ENCODE measurements around the gene RIC3. TPM values are rescaled to one million over a fixed set of nuclear protein-coding genes. Genes with fewer than 3 reads are reported as not detected.

Gene RIC3
- total RNA-seq, 1 experiment from 2014 or later: 23.7 TPM

DNA sequence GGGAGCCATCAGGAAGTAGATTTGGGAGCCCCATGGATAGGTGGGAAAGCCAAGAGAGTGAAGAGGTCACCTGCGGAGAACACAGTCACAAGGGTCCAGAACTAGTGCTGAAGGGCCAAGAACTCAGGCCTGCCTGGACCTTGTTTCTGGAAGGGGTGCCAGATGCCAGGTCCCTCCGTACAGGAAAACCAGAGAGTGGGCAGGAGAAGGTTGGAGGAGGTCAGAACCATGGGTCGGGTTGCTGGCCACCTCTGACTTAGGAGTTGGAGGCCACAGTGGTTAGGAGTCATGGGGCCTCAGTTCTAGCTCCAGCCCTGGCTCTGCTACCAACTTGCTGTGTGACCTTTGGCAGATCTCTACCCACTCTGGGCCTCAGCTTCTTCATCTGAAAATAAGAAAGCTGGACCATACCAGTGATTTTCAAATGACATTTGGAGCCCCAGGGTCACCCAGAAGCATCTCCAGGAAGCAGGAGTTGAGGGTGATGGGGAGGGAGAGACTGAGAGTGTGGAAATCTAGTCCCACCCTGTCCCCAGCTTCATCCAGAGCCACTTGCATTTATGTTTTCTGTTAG, 108.6 kb downstream of the RIC3 start:
- Histone ChIP-seq H3K23ac (ENCODE audit: insufficient read length, low read depth, low read length) (no peak overlapping the region), H2BK20ac (ENCODE audit: low read depth, low read length, poor library complexity, severe bottlenecking) (no peak overlapping the region), H2BK15ac (ENCODE audit: low read depth, low read length) (no peak overlapping the region), H3K9me3 (ENCODE audit: control insufficient read depth, low read depth, low read length) (no peaks in the 10 kb centered on the region), H3K4me1 (ENCODE audit: insufficient read depth, low read length) (peaks cover 3% of the 10 kb centered on the region; the same call in 1 of the 2 replicates), H2BK12ac (ENCODE audit: insufficient read length, low read depth, low read length) (no peak overlapping the region), H2BK5ac (ENCODE audit: insufficient read length, low read length) (no peak overlapping the region), H4K20me1 (ENCODE audit: control insufficient read depth, insufficient read depth, insufficient read length) (peaks cover 3% of the 10 kb centered on the region), H3K79me2 (ENCODE audit: insufficient read depth, low read length) (no peaks in the 10 kb centered on the region), H3K23me2 (ENCODE audit: insufficient read length, low read depth, low read length, poor library complexity, severe bottlenecking) (no peaks in the 10 kb centered on the region), H3T11ph (ENCODE audit: low read length) (no peak overlapping the region), H3K14ac (ENCODE audit: insufficient read depth, low read length) (no peak overlapping the region), H4K91ac (ENCODE audit: insufficient read length, low read depth, low read length) (no peak overlapping the region), H3K18ac (ENCODE audit: insufficient read length, low read depth, low read length) (no peak overlapping the region), H3K27me3 (ENCODE audit: insufficient read depth, low read length) (no peaks in the 10 kb centered on the region), H3K4me2 (ENCODE audit: insufficient read depth, insufficient read length, low read length) (no peak overlapping the region), H4K8ac (replicated peaks; ENCODE audit: insufficient read length, low read depth, low read length) (no peak overlapping the region), H3K27ac (ENCODE audit: insufficient read length, low read depth, low read length) (no peak overlapping the region), H3K9ac (ENCODE audit: extremely low read depth, insufficient read length, low read length) (no peak overlapping the region), H2AFZ (ENCODE audit: low read length) (no peak overlapping the region), H3K4ac (ENCODE audit: low read depth, low read length) (no peak overlapping the region), H3K79me1 (ENCODE audit: insufficient read depth, low read depth, low read length, poor library complexity, severe bottlenecking) (no peaks in the 10 kb centered on the region), H2BK120ac (ENCODE audit: low read depth, low read length, poor library complexity, severe bottlenecking) (no peak overlapping the region), H4K5ac (ENCODE audit: insufficient read length, low read depth, low read length) (no peak overlapping the region), H2AK5ac (ENCODE audit: insufficient read length, low read length) (no peak overlapping the region), H3K56ac (ENCODE audit: insufficient read length, low read depth, low read length) (no peak overlapping the region)
- Mint-ChIP-seq H3K4me1 (peaks cover 7 to 20% of the 10 kb centered on the region in 2 experiments), H3K9me3 (no peaks in the 10 kb centered on the region), H3K36me3 (ENCODE audit: insufficient read depth in 1 of 3, low read depth in 3 of 3) (no peaks in the 10 kb centered on the region; a peak in 1 of 7 replicates), H3K4me3 (no peak overlapping the region), H3K27ac (no peak overlapping the region; a peak in 1 of 7 replicates), H3K27me3 (ENCODE audit: low read depth) (peaks cover 1% of the 10 kb centered on the region)
- TF ChIP-seq, protein P1, sequence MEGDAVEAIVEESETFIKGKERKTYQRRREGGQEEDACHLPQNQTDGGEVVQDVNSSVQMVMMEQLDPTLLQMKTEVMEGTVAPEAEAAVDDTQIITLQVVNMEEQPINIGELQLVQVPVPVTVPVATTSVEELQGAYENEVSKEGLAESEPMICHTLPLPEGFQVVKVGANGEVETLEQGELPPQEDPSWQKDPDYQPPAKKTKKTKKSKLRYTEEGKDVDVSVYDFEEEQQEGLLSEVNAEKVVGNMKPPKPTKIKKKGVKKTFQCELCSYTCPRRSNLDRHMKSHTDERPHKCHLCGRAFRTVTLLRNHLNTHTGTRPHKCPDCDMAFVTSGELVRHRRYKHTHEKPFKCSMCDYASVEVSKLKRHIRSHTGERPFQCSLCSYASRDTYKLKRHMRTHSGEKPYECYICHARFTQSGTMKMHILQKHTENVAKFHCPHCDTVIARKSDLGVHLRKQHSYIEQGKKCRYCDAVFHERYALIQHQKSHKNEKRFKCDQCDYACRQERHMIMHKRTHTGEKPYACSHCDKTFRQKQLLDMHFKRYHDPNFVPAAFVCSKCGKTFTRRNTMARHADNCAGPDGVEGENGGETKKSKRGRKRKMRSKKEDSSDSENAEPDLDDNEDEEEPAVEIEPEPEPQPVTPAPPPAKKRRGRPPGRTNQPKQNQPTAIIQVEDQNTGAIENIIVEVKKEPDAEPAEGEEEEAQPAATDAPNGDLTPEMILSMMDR (conservative IDR thresholded peaks at IDR 0.05): no peak
- DNase-seq: no peak
- WGBS (ENCODE audit: extremely low coverage, insufficient read length, low lambda C conversion rate): no CpG with 5 or more reads among the region's 3 CpGs

All from H9 (cell line).